Measurements from ENCODE around the gene SSBP3. TPM values are rescaled to one million over a fixed set of nuclear protein-coding genes. Genes with fewer than 3 reads are reported as not detected.
A peak's percentile ranks its signal among the peaks of the same experiment; 100 is the strongest.

SSBP3 gene
- total and polyA plus RNA-seq, 2 of the 13 experiments (the other 11 are each of a cell fraction or from before 2014, with no cell fraction given) = 8.5 to 17.6 TPM

DNA sequence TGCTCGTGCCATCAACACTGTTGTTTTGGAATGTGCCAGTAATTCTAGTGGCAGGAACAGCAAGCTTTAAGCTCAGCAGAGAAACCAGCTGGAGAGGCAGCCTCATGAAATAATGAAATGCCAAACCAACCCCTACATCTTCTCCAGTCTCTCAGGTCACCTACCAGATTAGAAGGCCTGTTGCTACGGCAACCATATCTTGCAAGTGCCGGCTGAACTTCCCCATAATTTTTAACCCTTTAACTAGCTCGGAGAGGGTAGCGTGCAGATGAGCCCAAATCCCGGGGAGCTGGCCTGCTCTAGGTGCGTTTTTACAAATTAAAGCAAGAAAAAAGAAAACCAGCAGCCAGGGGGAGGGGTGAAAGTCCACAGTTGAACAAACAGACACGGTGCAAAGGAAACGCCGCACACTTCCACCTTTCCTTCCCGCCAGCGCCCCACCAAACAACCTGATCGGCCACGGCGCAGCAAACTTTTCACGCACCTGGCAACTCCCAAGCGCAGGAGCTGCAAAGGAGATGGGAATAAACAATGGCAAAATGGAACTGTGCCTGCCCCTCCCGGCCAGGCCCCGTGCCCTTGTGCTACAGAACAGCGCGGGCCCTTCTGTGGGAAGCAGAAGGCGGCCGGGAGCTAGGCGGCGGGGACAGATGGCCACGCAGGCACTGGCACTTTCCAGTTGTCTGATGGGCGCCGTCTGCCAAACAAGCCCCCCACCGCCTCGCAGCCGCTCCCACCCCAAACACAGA lies 50.1 kb downstream of the SSBP3 start (continued):
- TF ChIP-seq DR1 (CRISPR knock-in tag; IDR thresholded peaks at IDR 0.05) (no peak), ZNF652 (CRISPR knock-in tag; IDR thresholded peaks at IDR 0.05; ENCODE audit: borderline replicate concordance, low read depth) (peak; percentile 91), HMG20B (CRISPR knock-in tag; conservative IDR thresholded peaks at IDR 0.05) (no peak), PHB2 (IDR thresholded peaks at IDR 0.05; ENCODE audit: partially characterized antibody) (no peak), ZNF331 (CRISPR knock-in tag; IDR thresholded peaks at IDR 0.05) (no peak), ZNF446 (CRISPR knock-in tag; IDR thresholded peaks at IDR 0.05) (no peak), MXI1 (IDR thresholded peaks at IDR 0.05; ENCODE audit: borderline replicate concordance, low read depth, low read length) (no peak), U2AF2 (IDR thresholded peaks at IDR 0.05; ENCODE audit: low read depth, low read length) (no peak), GATAD1 (CRISPR knock-in tag; IDR thresholded peaks at IDR 0.05) (no peak), BORCS8-MEF2B (CRISPR knock-in tag; IDR thresholded peaks at IDR 0.05) (no peak), SOX13 (IDR thresholded peaks at IDR 0.05) (no peak), SOX13 (CRISPR knock-in tag; conservative IDR thresholded peaks at IDR 0.05 in 1 of 2, IDR thresholded peaks at IDR 0.05 in 1 of 2) (peak in 1 of 2 experiments; percentile 16; a peak in 1 of 4 replicates)
- TF ChIP-seq, protein P1, sequence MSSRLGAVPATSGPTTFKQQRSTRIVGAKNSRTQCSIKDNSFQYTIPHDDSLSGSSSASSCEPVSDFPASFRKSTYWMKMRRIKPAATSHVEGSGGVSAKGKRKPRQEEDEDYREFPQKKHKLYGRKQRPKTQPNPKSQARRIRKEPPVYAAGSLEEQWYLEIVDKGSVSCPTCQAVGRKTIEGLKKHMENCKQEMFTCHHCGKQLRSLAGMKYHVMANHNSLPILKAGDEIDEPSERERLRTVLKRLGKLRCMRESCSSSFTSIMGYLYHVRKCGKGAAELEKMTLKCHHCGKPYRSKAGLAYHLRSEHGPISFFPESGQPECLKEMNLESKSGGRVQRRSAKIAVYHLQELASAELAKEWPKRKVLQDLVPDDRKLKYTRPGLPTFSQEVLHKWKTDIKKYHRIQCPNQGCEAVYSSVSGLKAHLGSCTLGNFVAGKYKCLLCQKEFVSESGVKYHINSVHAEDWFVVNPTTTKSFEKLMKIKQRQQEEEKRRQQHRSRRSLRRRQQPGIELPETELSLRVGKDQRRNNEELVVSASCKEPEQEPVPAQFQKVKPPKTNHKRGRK (CRISPR knock-in tag; IDR thresholded peaks at IDR 0.05) = no peak
- TF ChIP-seq, protein P2, sequence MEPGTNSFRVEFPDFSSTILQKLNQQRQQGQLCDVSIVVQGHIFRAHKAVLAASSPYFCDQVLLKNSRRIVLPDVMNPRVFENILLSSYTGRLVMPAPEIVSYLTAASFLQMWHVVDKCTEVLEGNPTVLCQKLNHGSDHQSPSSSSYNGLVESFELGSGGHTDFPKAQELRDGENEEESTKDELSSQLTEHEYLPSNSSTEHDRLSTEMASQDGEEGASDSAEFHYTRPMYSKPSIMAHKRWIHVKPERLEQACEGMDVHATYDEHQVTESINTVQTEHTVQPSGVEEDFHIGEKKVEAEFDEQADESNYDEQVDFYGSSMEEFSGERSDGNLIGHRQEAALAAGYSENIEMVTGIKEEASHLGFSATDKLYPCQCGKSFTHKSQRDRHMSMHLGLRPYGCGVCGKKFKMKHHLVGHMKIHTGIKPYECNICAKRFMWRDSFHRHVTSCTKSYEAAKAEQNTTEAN (CRISPR knock-in tag; conservative IDR thresholded peaks at IDR 0.05) = no peak
- TF ChIP-seq, protein P3, sequence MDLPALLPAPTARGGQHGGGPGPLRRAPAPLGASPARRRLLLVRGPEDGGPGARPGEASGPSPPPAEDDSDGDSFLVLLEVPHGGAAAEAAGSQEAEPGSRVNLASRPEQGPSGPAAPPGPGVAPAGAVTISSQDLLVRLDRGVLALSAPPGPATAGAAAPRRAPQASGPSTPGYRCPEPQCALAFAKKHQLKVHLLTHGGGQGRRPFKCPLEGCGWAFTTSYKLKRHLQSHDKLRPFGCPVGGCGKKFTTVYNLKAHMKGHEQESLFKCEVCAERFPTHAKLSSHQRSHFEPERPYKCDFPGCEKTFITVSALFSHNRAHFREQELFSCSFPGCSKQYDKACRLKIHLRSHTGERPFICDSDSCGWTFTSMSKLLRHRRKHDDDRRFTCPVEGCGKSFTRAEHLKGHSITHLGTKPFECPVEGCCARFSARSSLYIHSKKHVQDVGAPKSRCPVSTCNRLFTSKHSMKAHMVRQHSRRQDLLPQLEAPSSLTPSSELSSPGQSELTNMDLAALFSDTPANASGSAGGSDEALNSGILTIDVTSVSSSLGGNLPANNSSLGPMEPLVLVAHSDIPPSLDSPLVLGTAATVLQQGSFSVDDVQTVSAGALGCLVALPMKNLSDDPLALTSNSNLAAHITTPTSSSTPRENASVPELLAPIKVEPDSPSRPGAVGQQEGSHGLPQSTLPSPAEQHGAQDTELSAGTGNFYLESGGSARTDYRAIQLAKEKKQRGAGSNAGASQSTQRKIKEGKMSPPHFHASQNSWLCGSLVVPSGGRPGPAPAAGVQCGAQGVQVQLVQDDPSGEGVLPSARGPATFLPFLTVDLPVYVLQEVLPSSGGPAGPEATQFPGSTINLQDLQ (CRISPR knock-in tag; IDR thresholded peaks at IDR 0.05) = no peak
- TF ChIP-seq, protein P4, sequence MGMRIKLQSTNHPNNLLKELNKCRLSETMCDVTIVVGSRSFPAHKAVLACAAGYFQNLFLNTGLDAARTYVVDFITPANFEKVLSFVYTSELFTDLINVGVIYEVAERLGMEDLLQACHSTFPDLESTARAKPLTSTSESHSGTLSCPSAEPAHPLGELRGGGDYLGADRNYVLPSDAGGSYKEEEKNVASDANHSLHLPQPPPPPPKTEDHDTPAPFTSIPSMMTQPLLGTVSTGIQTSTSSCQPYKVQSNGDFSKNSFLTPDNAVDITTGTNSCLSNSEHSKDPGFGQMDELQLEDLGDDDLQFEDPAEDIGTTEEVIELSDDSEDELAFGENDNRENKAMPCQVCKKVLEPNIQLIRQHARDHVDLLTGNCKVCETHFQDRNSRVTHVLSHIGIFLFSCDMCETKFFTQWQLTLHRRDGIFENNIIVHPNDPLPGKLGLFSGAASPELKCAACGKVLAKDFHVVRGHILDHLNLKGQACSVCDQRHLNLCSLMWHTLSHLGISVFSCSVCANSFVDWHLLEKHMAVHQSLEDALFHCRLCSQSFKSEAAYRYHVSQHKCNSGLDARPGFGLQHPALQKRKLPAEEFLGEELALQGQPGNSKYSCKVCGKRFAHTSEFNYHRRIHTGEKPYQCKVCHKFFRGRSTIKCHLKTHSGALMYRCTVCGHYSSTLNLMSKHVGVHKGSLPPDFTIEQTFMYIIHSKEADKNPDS (CRISPR knock-in tag; IDR thresholded peaks at IDR 0.05) = no peak
- TF ChIP-seq, protein P5, sequence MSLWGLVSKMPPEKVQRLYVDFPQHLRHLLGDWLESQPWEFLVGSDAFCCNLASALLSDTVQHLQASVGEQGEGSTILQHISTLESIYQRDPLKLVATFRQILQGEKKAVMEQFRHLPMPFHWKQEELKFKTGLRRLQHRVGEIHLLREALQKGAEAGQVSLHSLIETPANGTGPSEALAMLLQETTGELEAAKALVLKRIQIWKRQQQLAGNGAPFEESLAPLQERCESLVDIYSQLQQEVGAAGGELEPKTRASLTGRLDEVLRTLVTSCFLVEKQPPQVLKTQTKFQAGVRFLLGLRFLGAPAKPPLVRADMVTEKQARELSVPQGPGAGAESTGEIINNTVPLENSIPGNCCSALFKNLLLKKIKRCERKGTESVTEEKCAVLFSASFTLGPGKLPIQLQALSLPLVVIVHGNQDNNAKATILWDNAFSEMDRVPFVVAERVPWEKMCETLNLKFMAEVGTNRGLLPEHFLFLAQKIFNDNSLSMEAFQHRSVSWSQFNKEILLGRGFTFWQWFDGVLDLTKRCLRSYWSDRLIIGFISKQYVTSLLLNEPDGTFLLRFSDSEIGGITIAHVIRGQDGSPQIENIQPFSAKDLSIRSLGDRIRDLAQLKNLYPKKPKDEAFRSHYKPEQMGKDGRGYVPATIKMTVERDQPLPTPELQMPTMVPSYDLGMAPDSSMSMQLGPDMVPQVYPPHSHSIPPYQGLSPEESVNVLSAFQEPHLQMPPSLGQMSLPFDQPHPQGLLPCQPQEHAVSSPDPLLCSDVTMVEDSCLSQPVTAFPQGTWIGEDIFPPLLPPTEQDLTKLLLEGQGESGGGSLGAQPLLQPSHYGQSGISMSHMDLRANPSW (CRISPR knock-in tag; IDR thresholded peaks at IDR 0.05; ENCODE audit: borderline replicate concordance) = 0 out of 2 replicates have a peak, but pooled peaks have one; percentile 42
